ENCODE measurements around the gene AUTS2.

DNA sequence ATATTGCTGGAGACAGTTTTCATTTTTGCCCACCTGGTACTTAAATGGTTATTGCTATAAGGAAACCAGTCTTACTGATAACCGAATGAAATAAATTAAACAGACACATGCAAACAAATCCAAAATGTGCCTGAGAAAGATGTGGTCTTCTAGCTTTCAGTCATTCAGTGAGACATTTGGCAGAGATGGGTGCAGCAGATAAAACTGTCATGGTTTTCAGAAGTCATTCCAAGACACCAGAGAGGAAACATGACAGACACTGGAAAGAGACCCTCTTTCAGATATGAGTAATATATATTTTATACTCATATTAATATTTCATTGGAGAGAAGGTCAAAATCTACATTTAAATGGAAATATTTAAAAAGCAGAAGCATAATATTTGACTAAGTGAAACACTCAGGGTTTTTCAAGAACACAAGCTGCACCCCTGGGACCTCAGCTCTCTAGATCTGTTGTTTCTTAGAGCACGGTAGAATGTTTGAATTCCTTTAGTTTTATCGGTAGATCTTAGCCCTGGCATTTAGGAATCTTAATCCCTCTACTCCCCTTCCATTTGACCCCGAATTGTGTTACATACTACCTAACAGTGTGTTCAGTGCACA is 246.1 kb downstream of the AUTS2 start:
- TF ChIP-seq SP3 (tag by site-specific recombination; IDR thresholded peaks at IDR 0.05): no peak
- TF ChIP-seq, protein P1, sequence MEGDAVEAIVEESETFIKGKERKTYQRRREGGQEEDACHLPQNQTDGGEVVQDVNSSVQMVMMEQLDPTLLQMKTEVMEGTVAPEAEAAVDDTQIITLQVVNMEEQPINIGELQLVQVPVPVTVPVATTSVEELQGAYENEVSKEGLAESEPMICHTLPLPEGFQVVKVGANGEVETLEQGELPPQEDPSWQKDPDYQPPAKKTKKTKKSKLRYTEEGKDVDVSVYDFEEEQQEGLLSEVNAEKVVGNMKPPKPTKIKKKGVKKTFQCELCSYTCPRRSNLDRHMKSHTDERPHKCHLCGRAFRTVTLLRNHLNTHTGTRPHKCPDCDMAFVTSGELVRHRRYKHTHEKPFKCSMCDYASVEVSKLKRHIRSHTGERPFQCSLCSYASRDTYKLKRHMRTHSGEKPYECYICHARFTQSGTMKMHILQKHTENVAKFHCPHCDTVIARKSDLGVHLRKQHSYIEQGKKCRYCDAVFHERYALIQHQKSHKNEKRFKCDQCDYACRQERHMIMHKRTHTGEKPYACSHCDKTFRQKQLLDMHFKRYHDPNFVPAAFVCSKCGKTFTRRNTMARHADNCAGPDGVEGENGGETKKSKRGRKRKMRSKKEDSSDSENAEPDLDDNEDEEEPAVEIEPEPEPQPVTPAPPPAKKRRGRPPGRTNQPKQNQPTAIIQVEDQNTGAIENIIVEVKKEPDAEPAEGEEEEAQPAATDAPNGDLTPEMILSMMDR (tag by site-specific recombination; IDR thresholded peaks at IDR 0.05): no peak
- no peak for TF ChIP-seq ZNF223 (tag by site-specific recombination; IDR thresholded peaks at IDR 0.05)
- TF ChIP-seq ZNF138 (tag by site-specific recombination; IDR thresholded peaks at IDR 0.05; ENCODE audit: borderline replicate concordance): no peak
- TF ChIP-seq HOXA7 (CRISPR knock-in tag; IDR thresholded peaks at IDR 0.05; ENCODE audit: borderline replicate concordance): no peak
- no peak for TF ChIP-seq ZNF175 (tag by site-specific recombination; IDR thresholded peaks at IDR 0.05)
- TF ChIP-seq, protein P2, sequence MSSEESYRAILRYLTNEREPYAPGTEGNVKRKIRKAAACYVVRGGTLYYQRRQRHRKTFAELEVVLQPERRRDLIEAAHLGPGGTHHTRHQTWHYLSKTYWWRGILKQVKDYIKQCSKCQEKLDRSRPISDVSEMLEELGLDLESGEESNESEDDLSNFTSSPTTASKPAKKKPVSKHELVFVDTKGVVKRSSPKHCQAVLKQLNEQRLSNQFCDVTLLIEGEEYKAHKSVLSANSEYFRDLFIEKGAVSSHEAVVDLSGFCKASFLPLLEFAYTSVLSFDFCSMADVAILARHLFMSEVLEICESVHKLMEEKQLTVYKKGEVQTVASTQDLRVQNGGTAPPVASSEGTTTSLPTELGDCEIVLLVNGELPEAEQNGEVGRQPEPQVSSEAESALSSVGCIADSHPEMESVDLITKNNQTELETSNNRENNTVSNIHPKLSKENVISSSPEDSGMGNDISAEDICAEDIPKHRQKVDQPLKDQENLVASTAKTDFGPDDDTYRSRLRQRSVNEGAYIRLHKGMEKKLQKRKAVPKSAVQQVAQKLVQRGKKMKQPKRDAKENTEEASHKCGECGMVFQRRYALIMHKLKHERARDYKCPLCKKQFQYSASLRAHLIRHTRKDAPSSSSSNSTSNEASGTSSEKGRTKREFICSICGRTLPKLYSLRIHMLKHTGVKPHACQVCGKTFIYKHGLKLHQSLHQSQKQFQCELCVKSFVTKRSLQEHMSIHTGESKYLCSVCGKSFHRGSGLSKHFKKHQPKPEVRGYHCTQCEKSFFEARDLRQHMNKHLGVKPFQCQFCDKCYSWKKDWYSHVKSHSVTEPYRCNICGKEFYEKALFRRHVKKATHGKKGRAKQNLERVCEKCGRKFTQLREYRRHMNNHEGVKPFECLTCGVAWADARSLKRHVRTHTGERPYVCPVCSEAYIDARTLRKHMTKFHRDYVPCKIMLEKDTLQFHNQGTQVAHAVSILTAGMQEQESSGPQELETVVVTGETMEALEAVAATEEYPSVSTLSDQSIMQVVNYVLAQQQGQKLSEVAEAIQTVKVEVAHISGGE (tag by site-specific recombination; conservative IDR thresholded peaks at IDR 0.05; ENCODE audit: low read depth): no peak
- TF ChIP-seq ZNF280D (tag by site-specific recombination; IDR thresholded peaks at IDR 0.05): no peak
